T47D (cell line): ENCODE measurements around the gene SNUPN.

ENCODE experiments used
- DNase-seq, 2 experiments: peaks; one replicate each; pipeline versions ENCODE4 v3.0.0 to v3.0.0-alpha.2; 2011 to 2012; ENCODE audit warnings: low read depth in 1 of 2, low spot score in 1 of 2
- JUND ChIP-seq: IDR thresholded peaks from 2 replicates; pipeline ENCODE4 v1.6.1; 2012; ENCODE audit warnings: low read depth
- in situ Hi-C: cut with HindIII; loops from 2 replicates; pipeline ENCODE4 v1.10.0; 2016; ENCODE audit warnings: low sequenced_read_pairs, low pct_unique_long_range_greater_than_20kb

Gene SNUPN

GRCh38 chr15:75649045-75649761 is 23.7 kb upstream of the SNUPN start:
- DNase-seq, result no peak
- no peak for TF ChIP-seq JUND
- in situ Hi-C loops, result no loop called here

- in situ Hi-C loops, result no loop called here
- no peak for TF ChIP-seq JUND
- peak; percentile 35 to 49 for DNase-seq
Observed at GRCh38 chr15:75648156-75649000, 22.9 kb upstream of the SNUPN start.

GRCh38 chr15:75647370-75648155 is 22.0 kb upstream of the SNUPN start, which contains the start of gene SNX33:
SNX33 (plus strand) TSS chr15:75647912; CDS start chr15:75649103, 1,191 bp downstream.
- in situ Hi-C loops, result no loop called here
- DNase-seq, result peak; percentile 84 to 86
- no peak for TF ChIP-seq JUND

- in situ Hi-C loops, result no loop called here
- DNase-seq, result no peak
Observed at GRCh38 chr15:75646944-75647364, 21.4 kb upstream of the SNUPN start.

GRCh38 chr15:75646112-75646943 is 20.8 kb upstream of the SNUPN start:
- in situ Hi-C loops, result no loop called here
- DNase-seq, result peak in 1 of 2 experiments; percentile 57
- TF ChIP-seq JUND, result no peak

More at GRCh38 chr15:75646944-75647364, 21.4 kb upstream of the SNUPN start:
- no peak for TF ChIP-seq JUND

- DNase-seq, result no peak
- TF ChIP-seq JUND, result no peak
- in situ Hi-C loops, result no loop called here
Observed at GRCh38 chr15:75644376-75644775, 18.9 kb upstream of the SNUPN start.

GRCh38 chr15:75641603-75642002 is 16.1 kb upstream of the SNUPN start:
- TF ChIP-seq JUND, result no peak
- in situ Hi-C loops, result no loop called here
- DNase-seq, result no peak

- in situ Hi-C loops, result no loop called here
- TF ChIP-seq JUND, result no peak
- no peak for DNase-seq
Observed at GRCh38 chr15:75641179-75641503, 15.6 kb upstream of the SNUPN start.

GRCh38 chr15:75640483-75641178 is 15.1 kb upstream of the SNUPN start:
- peak in 1 of 2 experiments; percentile 60 for DNase-seq
- in situ Hi-C loops, result no loop called here
- TF ChIP-seq JUND, result no peak

- no peak for TF ChIP-seq JUND
- peak; percentile 93 to 98 for DNase-seq
- in situ Hi-C loops, result no loop called here
Observed at GRCh38 chr15:75639709-75640482, 14.4 kb upstream of the SNUPN start, which contains the start of gene IMP3. IMP3 (minus strand) TSS chr15:75640224; CDS start chr15:75640168, 56 bp downstream.
